Esophagus mucosa (tissue), 1 donor: ENCODE measurements around the gene WFDC8. TPM values are rescaled to one million over a fixed set of nuclear protein-coding genes. Genes with fewer than 3 reads are reported as not detected.

ENCODE experiments used
- ATAC-seq: fragments of 200-7000 bp; cut with Tn5 transposase; one replicate; pipeline ENCODE4 v1.9.1; 2020
- total RNA-seq: library from RNA; stranded (reverse); gene quantifications from one replicate; pipeline ENCODE4 v1.2.4, GENCODE V29; 2023
- donor health status: DM: yes; HTN: yes; CAD: no.

WFDC8 gene
- total RNA-seq, 1 donor from 2014 or later = not detected

GRCh38 chr20:45547206-45547770 is 31.8 kb downstream of the WFDC8 start, which contains the start of gene EPPIN:
TSS of gene EPPIN (minus strand) at chr20:45547401. CDS start at chr20:45547357, 44 bp downstream.
- ATAC-seq = no peak

- peak; percentile 37 for ATAC-seq
Measured at GRCh38 chr20:45545754-45546453, 33.2 kb downstream of the WFDC8 start.

- no peak for ATAC-seq
Measured at GRCh38 chr20:45545351-45545750, 33.7 kb downstream of the WFDC8 start.

GRCh38 chr20:45539382-45539781 is 39.7 kb downstream of the WFDC8 start, which contains the start of gene WFDC6:
TSS of gene WFDC6 (minus strand) at chr20:45539482. CDS start at chr20:45539407, 75 bp downstream.
- no peak for ATAC-seq

GRCh38 chr20:45538209-45538799 is 40.8 kb downstream of the WFDC8 start:
- peak; percentile 93 for ATAC-seq

GRCh38 chr20:45527294-45527693 is 51.8 kb downstream of the WFDC8 start:
- ATAC-seq = no peak

GRCh38 chr20:45523821-45524220 is 55.3 kb downstream of the WFDC8 start:
- ATAC-seq = no peak

GRCh38 chr20:45518282-45518681 is 60.8 kb downstream of the WFDC8 start:
- ATAC-seq = peak; percentile 91

- ATAC-seq = no peak
Measured at GRCh38 chr20:45515147-45515913, 63.8 kb downstream of the WFDC8 start, which contains the start of gene SPINT3. TSS of gene SPINT3 (minus strand) at chr20:45515622. CDS start at chr20:45515608, 14 bp downstream.

GRCh38 chr20:45510242-45510862 is 68.7 kb downstream of the WFDC8 start:
- no peak for ATAC-seq

GRCh38 chr20:45509091-45509490 is 70.0 kb downstream of the WFDC8 start:
- ATAC-seq = no peak

GRCh38 chr20:45508068-45508886 is 70.8 kb downstream of the WFDC8 start:
- ATAC-seq = peak; percentile 74

- ATAC-seq = peak; percentile 61
Measured at GRCh38 chr20:45507011-45507820, 71.9 kb downstream of the WFDC8 start.

GRCh38 chr20:45506398-45506797 is 72.7 kb downstream of the WFDC8 start:
- no peak for ATAC-seq

GRCh38 chr20:45503403-45503802 is 75.7 kb downstream of the WFDC8 start:
- ATAC-seq = no peak

GRCh38 chr20:45502561-45502960 is 76.5 kb downstream of the WFDC8 start:
- ATAC-seq = no peak
